Transverse colon (tissue), 4 donors: ENCODE results near the gene MSI2.

ENCODE experiments used
- POLR2A ChIP-seq: fragments of 450-650 bp; IDR thresholded peaks from one replicate; pipeline ENCODE4 v1.6.1; 2016; ENCODE audit warnings: antibody characterized with exemption, mild to moderate bottlenecking, moderate library complexity
- POLR2AphosphoS5 ChIP-seq, 3 donors: sonication (generic); formaldehyde crosslinking; IDR thresholded peaks; one replicate each; pipeline ENCODE4 v1.6.1; 2016; ENCODE audit warnings: antibody characterized with exemption in 3 of 3
- TF ChIP-seq, protein P1 (sequence below), 5 experiments: fragments of 200-600 bp in 3 of 5; fragments of 450-650 bp in 2 of 5; sonication (generic) in 3 of 5; IDR thresholded peaks; 1 replicate in 2 of 5; 2 replicates in 3 of 5; pipeline ENCODE4 v1.5.1; 2016 to 2017; ENCODE audit warnings: antibody characterized with exemption in 5 of 5, inconsistent platforms in 3 of 5, mild to moderate bottlenecking in 2 of 5, moderate library complexity in 1 of 5

DNA sequence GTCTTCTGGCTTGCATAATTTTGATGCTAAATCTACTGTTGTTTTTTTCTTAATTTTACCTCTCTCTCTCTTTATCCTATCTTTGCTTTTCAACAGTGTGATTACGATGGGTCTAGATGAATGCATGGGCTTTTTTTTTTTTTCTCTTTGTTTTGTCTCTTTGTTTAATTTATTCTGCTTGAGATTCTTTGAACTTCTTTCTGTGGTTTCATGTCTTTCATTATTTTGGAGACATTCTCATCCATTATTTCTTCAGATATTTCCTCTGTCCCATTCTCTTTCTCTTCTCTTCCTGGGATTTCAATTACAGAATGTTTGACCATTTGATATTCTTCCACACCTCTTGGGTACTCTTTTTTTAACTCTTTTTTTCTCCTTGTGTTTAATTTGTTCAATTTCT lies 436.4 kb downstream of the MSI2 start:
- TF ChIP-seq, protein P1, sequence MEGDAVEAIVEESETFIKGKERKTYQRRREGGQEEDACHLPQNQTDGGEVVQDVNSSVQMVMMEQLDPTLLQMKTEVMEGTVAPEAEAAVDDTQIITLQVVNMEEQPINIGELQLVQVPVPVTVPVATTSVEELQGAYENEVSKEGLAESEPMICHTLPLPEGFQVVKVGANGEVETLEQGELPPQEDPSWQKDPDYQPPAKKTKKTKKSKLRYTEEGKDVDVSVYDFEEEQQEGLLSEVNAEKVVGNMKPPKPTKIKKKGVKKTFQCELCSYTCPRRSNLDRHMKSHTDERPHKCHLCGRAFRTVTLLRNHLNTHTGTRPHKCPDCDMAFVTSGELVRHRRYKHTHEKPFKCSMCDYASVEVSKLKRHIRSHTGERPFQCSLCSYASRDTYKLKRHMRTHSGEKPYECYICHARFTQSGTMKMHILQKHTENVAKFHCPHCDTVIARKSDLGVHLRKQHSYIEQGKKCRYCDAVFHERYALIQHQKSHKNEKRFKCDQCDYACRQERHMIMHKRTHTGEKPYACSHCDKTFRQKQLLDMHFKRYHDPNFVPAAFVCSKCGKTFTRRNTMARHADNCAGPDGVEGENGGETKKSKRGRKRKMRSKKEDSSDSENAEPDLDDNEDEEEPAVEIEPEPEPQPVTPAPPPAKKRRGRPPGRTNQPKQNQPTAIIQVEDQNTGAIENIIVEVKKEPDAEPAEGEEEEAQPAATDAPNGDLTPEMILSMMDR (IDR thresholded peaks at IDR 0.05): no peak
- TF ChIP-seq POLR2A (no peak), POLR2AphosphoS5 (IDR thresholded peaks at IDR 0.05) (no peak)
